WTC11 (cell line): ENCODE measurements around the gene ARHGAP35. TPM values are rescaled to one million over a fixed set of nuclear protein-coding genes. Genes with fewer than 3 reads are reported as not detected.

Experiments used
- ATAC-seq: fragments of 200-7000 bp; cut with Tn5 transposase; 2 replicates; pipeline ENCODE4 v1.10.0; 2021; ENCODE audit warnings: mild to moderate bottlenecking, moderate library complexity
- CTCF ChIA-PET: fragments of 300-600 bp; sonication (Branson Sonifier 250); formaldehyde crosslinking; loops from one replicate; lab custom pipeline; 2021; ENCODE audit warnings: antibody characterized with exemption; lab: Charles Lee
- POLR2A ChIA-PET: fragments of 350-600 bp; sonication (Branson Sonifier 250); formaldehyde crosslinking; loops from one replicate; lab custom pipeline; 2021; ENCODE audit warnings: antibody characterized with exemption; lab: Charles Lee
- DNase-seq: peaks from one replicate; pipeline ENCODE4 v3.0.0; 2021; ENCODE audit warnings: low spot score
- H3K27ac Mint-ChIP-seq: 2 replicates; pipeline ENCODE4 v1.8.0; 2021; ENCODE audit warnings: mixed read lengths
- H3K27me3 Mint-ChIP-seq: 2 replicates; pipeline ENCODE4 v1.8.0; 2021; ENCODE audit warnings: low read depth, mild to moderate bottlenecking, moderate library complexity, mixed read lengths
- H3K36me3 Mint-ChIP-seq: 2 replicates; pipeline ENCODE4 v1.8.0; 2021; ENCODE audit warnings: mixed read lengths
- H3K4me1 Mint-ChIP-seq: 2 replicates; pipeline ENCODE4 v1.8.0; 2022; ENCODE audit warnings: mixed read lengths
- H3K4me3 Mint-ChIP-seq: 2 replicates; pipeline ENCODE4 v1.8.0; 2021; ENCODE audit warnings: mild to moderate bottlenecking, moderate library complexity, mixed read lengths
- H3K9me3 Mint-ChIP-seq: 2 replicates; pipeline ENCODE4 v1.8.0; 2021; ENCODE audit warnings: mixed read lengths
- CREB1 ChIP-seq: sonication (generic); formaldehyde crosslinking; IDR thresholded peaks from 2 replicates; pipeline ENCODE4 v1.8.0; 2023; ENCODE audit warnings: mild to moderate bottlenecking, missing genetic modification reagents
- ESRRA ChIP-seq: sonication (generic); formaldehyde crosslinking; IDR thresholded peaks from 2 replicates; pipeline ENCODE4 v1.8.1; 2022; ENCODE audit warnings: mild to moderate bottlenecking, missing genetic modification reagents, borderline replicate concordance
- FOXJ3 ChIP-seq: sonication (generic); formaldehyde crosslinking; IDR thresholded peaks from 2 replicates; pipeline ENCODE4 v1.9.0; 2021; ENCODE audit warnings: missing genetic modification reagents, mild to moderate bottlenecking, borderline replicate concordance
- FOXP4 ChIP-seq: sonication (generic); formaldehyde crosslinking; IDR thresholded peaks from 2 replicates; pipeline ENCODE4 v1.8.0; 2022; ENCODE audit warnings: mild to moderate bottlenecking, missing genetic modification reagents
- GRHL2 ChIP-seq: fragments of 250-450 bp; sonication (Bioruptor Pico); IDR thresholded peaks from 2 replicates; pipeline ENCODE4 v1.8.0; 2022; ENCODE audit warnings: mild to moderate bottlenecking, moderate library complexity; ENCODE audit not compliant: insufficient replicate concordance, severe bottlenecking
- KAT7 ChIP-seq: sonication (generic); formaldehyde crosslinking; IDR thresholded peaks from 2 replicates; pipeline ENCODE4 v1.8.1; 2023; ENCODE audit warnings: missing genetic modification reagents, mild to moderate bottlenecking, borderline replicate concordance
- MXD4 ChIP-seq: fragments of 250-450 bp; sonication (Bioruptor Pico); IDR thresholded peaks from 2 replicates; pipeline ENCODE4 v1.8.0; 2021; ENCODE audit warnings: mild to moderate bottlenecking, moderate library complexity, borderline replicate concordance
- NR2C2 ChIP-seq: sonication (generic); formaldehyde crosslinking; IDR thresholded peaks from 2 replicates; pipeline ENCODE4 v1.8.0; 2022; ENCODE audit warnings: mild to moderate bottlenecking, missing genetic modification reagents
- PRRX2 ChIP-seq: fragments of 250-450 bp; sonication (Bioruptor Pico); IDR thresholded peaks from 2 replicates; pipeline ENCODE4 v1.8.0; 2021; ENCODE audit warnings: mild to moderate bottlenecking
- RELA ChIP-seq: sonication (generic); formaldehyde crosslinking; IDR thresholded peaks from 2 replicates; pipeline ENCODE4 v1.8.1; 2022; ENCODE audit warnings: missing genetic modification reagents, mild to moderate bottlenecking, borderline replicate concordance
- SMAD3 ChIP-seq: sonication (generic); formaldehyde crosslinking; IDR thresholded peaks from 2 replicates; pipeline ENCODE4 v1.8.0; 2022; ENCODE audit warnings: missing genetic modification reagents, mild to moderate bottlenecking, borderline replicate concordance
- SOX15 ChIP-seq: fragments of 250-450 bp; sonication (Bioruptor Pico); IDR thresholded peaks from 2 replicates; pipeline ENCODE4 v1.9.0; 2021; ENCODE audit warnings: mild to moderate bottlenecking
- SP1 ChIP-seq: sonication (generic); formaldehyde crosslinking; conservative IDR thresholded peaks from 2 replicates; pipeline ENCODE4 v1.8.1; 2022; ENCODE audit warnings: missing genetic modification reagents
- TEAD1 ChIP-seq: sonication (generic); formaldehyde crosslinking; IDR thresholded peaks from 2 replicates; pipeline ENCODE4 v1.8.0; 2022; ENCODE audit warnings: mild to moderate bottlenecking, missing genetic modification reagents
- TEAD4 ChIP-seq: sonication (generic); formaldehyde crosslinking; IDR thresholded peaks from 2 replicates; pipeline ENCODE4 v1.8.0; 2022; ENCODE audit warnings: mild to moderate bottlenecking, missing genetic modification reagents
- ZBTB43 ChIP-seq: sonication (generic); formaldehyde crosslinking; IDR thresholded peaks from 2 replicates; pipeline ENCODE4 v1.8.1; 2023; ENCODE audit warnings: mild to moderate bottlenecking, missing genetic modification reagents
- ZNF121 ChIP-seq: sonication (generic); formaldehyde crosslinking; IDR thresholded peaks from 2 replicates; pipeline ENCODE4 v1.8.0; 2023; ENCODE audit warnings: missing genetic modification reagents
- total RNA-seq: library from RNA; stranded (reverse); gene quantifications from 3 replicates; pipeline ENCODE4 v1.2.3, GENCODE V29; 2021
- TF ChIP-seq, protein P1 (sequence below): sonication (generic); formaldehyde crosslinking; IDR thresholded peaks from 2 replicates; pipeline ENCODE4 v1.8.1; 2023; ENCODE audit warnings: mild to moderate bottlenecking, moderate library complexity, missing genetic modification reagents
- TF ChIP-seq, protein P2 (sequence below): sonication (generic); formaldehyde crosslinking; IDR thresholded peaks from 2 replicates; pipeline ENCODE4 v1.8.0; 2022; ENCODE audit warnings: missing genetic modification reagents

The ARHGAP35 gene
- total RNA-seq, 1 experiment from 2014 or later = 56.3 TPM

DNA sequence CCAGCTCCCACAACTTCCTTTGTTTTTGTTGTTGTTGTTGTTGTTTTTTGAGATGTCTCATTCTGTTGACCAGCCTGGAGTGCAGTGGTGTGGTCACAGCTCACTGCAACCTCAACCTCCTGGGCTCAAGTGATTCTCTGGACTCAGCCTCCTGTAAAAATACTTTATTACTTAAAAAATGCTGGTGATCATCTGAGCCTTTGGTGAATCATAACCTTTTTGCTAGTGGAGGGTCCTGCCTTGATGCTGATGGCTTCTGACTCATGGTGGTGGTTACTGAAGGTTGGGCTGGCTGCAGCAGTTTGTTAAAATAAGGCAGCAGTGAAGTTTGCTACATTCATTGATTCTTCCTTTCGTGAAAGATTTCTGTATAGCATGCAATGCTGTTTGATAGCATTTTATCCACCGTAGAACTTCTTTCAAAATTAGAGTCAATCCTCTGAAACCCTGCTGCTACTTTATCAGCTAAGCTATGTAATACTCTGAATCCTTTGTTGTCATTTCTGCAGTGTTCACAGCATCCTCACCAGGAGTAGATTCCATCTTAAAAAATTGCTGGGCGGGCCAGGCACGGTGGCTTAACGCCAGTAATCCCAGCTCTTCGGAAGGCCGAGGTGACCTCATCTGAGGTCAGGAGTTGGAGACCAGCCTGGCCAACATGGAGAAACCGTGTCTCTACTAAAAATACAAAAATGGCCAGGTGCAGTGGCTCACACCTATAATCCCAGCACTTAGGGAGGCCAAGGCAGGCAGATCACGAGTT lies 18.0 kb downstream of the ARHGAP35 start:
- peaks cover 11% of the 10 kb centered on the region for H3K4me1 Mint-ChIP-seq
- CTCF ChIA-PET = interaction anchor here (1.5 kb wide), 1 partner anchor 113 kb away, joined by 3 read pairs; no protein-coding TSS in a partner anchor
- TF ChIP-seq SP1 (CRISPR knock-in tag) (no peak), TEAD4 (CRISPR knock-in tag) (no peak), GRHL2 (CRISPR knock-in tag) (no peak), SOX15 (no peak), TEAD1 (no peak), PRRX2 (CRISPR knock-in tag) (no peak), CREB1 (CRISPR knock-in tag) (no peak), ESRRA (CRISPR knock-in tag) (no peak), RELA (no peak), MXD4 (CRISPR knock-in tag) (no peak), SMAD3 (CRISPR knock-in tag) (no peak), FOXP4 (no peak), NR2C2 (CRISPR knock-in tag) (no peak), ZNF121 (CRISPR knock-in tag) (no peak), KAT7 (CRISPR knock-in tag) (no peak), ZBTB43 (CRISPR knock-in tag) (no peak), FOXJ3 (CRISPR knock-in tag) (no peak)
- TF ChIP-seq, protein P1, sequence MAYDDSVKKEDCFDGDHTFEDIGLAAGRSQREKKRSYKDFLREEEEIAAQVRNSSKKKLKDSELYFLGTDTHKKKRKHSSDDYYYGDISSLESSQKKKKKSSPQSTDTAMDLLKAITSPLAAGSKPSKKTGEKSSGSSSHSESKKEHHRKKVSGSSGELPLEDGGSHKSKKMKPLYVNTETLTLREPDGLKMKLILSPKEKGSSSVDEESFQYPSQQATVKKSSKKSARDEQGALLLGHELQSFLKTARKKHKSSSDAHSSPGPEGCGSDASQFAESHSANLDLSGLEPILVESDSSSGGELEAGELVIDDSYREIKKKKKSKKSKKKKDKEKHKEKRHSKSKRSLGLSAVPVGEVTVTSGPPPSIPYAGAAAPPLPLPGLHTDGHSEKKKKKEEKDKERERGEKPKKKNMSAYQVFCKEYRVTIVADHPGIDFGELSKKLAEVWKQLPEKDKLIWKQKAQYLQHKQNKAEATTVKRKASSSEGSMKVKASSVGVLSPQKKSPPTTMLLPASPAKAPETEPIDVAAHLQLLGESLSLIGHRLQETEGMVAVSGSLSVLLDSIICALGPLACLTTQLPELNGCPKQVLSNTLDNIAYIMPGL = no peak
- TF ChIP-seq, protein P2, sequence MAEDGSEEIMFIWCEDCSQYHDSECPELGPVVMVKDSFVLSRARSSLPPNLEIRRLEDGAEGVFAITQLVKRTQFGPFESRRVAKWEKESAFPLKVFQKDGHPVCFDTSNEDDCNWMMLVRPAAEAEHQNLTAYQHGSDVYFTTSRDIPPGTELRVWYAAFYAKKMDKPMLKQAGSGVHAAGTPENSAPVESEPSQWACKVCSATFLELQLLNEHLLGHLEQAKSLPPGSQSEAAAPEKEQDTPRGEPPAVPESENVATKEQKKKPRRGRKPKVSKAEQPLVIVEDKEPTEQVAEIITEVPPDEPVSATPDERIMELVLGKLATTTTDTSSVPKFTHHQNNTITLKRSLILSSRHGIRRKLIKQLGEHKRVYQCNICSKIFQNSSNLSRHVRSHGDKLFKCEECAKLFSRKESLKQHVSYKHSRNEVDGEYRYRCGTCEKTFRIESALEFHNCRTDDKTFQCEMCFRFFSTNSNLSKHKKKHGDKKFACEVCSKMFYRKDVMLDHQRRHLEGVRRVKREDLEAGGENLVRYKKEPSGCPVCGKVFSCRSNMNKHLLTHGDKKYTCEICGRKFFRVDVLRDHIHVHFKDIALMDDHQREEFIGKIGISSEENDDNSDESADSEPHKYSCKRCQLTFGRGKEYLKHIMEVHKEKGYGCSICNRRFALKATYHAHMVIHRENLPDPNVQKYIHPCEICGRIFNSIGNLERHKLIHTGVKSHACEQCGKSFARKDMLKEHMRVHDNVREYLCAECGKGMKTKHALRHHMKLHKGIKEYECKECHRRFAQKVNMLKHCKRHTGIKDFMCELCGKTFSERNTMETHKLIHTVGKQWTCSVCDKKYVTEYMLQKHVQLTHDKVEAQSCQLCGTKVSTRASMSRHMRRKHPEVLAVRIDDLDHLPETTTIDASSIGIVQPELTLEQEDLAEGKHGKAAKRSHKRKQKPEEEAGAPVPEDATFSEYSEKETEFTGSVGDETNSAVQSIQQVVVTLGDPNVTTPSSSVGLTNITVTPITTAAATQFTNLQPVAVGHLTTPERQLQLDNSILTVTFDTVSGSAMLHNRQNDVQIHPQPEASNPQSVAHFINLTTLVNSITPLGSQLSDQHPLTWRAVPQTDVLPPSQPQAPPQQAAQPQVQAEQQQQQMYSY (CRISPR knock-in tag) = no peak
- TF ChIP-seq, all 79 proteins: peak for 0
- POLR2A ChIA-PET = interaction anchor here (0.7 kb wide), 1 partner anchor 13 kb away, joined by 4 read pairs; no protein-coding TSS in a partner anchor
- Mint-ChIP-seq H3K9me3 (no peaks in the 10 kb centered on the region), H3K36me3 (peaks cover 5% of the 10 kb centered on the region), H3K27me3 (no peaks in the 10 kb centered on the region), H3K4me3 (no peak overlapping the region), H3K27ac (peak overlapping the region; percentile 72)
- no peak for ATAC-seq
- DNase-seq = no peak
